ENCODE results near the gene GPC1.
"Not testable (repeated sequence)": the region's sequence is repeated elsewhere in the genome, so short reads cannot be mapped to it uniquely, and the experiment has no call there.

GPC1 gene

GRCh38 chr2:240468303-240469238, 33.1 kb downstream of the GPC1 start:
- no peak for DNase-seq (ENCODE audit: low spot score)

DNA sequence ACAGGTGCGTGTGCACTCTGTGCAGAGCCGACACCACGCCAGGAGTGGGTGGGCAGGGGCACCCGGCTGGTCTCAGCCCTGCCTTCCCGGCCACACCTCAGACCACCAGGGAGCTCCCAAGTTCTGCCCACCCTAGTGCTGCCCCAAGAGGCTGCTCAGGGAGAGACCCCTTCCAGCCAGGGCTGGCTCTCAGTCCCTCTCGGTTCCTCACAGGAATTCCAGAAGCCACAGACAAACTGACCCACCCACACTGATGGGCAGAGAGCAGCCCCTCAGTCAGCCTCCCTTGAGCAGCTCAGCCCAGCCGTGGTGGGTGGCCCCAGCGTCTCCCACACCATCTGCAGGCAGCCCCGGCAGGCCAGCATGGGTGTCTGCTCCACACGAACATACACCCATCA, 33.8 kb downstream of the GPC1 start:
- no peak for DNase-seq (ENCODE audit: low spot score)

DNA sequence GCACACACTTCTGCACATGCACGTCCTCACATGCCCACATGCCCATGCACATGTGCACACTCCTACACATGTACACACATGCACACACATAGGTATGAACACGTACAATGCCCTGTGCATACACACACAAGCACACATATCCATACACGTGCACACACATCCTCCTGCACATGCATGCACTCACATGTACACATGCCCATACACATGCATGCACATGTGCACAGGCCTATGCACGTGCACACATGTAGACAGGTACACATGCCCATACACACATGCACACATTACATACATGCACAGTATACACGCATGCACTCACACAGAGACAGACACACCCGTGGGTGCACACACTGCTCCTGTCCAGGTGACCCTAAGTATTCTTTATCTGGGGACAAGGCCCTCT, 34.3 kb downstream of the GPC1 start:
- no peak for DNase-seq (ENCODE audit: low spot score)

DNA sequence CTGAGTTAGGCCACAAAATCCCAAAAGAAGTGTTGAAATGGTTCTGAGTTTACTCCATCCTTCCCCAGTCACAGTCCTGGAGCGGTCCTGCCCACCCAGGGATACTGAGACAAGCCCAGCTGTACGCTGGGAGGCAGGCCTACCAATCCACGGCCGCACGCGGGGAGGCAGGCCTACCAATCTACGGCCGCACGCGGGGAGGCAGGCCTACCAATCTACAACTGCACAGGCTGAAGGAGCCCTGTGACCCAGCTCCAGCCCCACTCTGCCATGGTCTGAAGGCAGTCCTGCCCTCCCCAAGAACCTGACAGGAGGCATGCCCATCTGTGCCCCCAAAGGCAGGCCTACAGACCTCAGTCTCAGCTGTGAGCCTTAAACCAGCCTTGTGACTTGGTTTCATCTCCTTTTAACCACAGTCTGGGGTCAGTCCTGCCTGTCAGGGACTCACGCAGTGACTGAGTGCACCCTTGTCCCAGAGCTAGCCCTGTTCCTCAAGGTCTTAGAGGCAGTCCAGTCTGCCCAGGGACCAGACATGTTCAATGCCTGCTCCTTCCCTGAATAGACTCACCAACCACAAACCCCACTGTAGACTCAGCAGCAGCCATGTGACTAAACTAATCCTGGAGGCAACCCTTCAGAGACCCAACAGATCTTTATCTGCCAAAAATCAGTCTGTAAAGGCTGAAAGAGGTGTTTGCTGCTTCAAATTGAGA, 36.8 kb downstream of the GPC1 start:
- no peak for DNase-seq (ENCODE audit: low spot score)

- no peak for DNase-seq (ENCODE audit: low spot score)
Observed at GRCh38 chr2:240473211-240473610, 37.7 kb downstream of the GPC1 start.

GRCh38 chr2:240477916-240478315, 42.5 kb downstream of the GPC1 start:
- no peak for DNase-seq (ENCODE audit: low spot score)

DNA sequence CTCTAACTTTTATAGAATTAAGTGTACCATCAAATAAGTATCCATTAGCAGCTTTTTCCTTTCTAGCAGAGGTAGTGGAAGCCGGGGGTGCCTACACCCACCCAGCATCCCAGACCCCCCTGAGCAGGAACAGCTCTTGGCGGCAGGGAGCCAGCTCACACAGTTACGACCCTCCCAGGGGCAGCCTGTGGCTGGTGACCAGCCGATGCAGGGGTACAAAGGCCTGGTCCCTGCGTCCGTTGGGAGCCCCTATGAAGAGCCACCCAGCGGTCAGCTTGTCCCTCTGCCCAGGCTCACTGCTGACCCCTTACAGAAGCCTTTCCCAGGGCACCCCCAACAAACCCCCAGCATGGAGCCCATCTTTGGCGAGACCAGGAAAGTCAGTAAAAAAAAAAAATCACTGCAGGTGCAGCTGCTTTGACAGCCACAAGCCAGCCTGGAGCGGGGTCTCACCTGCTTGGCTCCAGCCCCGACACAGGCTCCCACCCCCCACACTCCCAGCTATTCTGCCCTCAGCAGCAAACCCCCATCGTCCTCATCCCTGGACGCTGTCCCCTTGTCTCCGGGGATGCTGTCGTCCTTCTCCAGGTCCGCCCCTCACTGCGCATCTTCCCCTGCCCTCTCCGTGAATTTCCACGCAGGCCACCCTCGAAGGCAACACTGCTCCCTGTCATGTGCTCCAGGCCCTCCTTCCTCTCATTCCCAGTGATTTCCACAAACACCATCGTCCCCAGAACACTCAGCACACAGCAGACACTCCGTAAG, 43.1 kb downstream of the GPC1 start:
- DNase-seq (ENCODE audit: low spot score) = no peak

GRCh38 chr2:240479111-240479501, 43.6 kb downstream of the GPC1 start:
- no peak for DNase-seq (ENCODE audit: low spot score)

DNA sequence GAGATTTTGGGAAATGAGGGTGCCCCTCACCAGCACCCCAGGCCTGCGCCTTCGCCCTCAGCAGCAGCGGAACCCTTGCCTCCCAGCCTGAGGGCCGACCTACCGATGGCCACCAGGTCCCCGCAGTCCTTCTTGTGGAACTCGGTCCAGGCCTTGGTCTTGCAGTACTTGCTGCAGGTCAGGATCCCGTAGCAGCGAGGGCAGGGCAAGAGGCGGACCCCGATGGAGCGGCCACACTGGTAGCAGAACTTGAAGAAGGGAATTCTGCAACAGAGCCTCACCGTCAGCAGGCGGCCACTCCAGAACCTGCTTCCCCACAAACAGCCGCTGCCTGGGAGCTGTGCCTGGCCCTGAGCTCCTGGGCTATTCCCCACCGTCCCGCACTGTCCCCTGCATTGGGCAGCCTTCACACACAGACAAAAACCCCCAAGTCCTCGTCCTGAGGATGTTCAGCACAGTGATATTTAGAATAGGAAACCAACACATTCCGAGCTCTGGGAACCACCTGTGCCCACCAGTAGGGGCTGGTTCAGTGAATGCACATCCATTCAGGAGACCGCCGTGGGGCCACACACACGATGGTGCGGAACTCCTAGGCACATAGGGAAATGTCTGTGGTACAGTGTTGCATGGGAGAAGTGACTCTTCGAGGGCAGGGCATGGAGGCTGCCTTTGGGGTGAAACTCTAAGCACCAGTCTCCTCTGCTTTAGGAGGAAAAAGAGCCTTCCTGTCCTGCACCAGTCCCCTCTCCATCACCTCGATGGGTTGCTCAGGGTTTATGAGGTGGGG, 45.6 kb downstream of the GPC1 start:
- no peak for DNase-seq (ENCODE audit: low spot score)

DNA sequence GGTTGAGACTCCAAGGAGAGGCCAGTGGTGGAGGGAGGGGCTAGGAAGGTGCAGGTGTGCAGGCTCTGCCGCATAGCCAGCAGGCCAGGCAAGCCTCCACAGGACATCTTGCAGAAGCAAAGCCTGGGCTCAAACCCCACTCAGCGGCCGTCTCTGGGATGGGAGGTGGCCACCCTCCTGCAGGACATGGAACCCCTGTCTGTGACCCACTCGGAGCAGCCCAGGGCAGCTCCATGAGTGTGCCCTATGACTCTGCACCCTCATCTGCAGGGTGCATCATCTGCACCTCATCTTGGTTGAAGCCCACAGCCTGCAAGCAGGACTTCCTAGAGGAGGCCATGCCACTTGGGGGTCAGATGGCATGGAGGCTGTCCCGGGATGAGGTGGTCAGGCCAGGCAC, 46.3 kb downstream of the GPC1 start:
- DNase-seq (ENCODE audit: low spot score) = no peak

DNA sequence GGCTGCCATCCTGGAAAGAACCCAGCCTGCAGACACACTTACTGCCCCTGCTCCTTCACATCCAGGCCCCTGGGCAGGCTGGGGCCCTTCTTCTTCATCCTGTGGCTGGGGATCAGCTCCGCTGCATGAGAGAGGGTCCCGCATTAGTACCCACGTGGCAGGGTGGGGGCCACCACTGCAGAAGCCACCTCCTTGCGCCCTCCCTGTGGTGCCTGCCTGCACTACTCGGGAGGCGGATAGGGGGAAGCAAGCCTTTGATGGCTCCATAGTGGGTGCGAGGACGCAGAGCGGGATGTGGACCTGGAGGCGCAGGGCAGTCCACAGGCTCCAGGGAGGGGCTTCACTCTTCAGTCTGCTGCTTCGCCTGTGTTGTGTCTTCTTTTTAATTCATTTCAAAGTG, 46.7 kb downstream of the GPC1 start:
- no peak for DNase-seq (ENCODE audit: low spot score)

DNA sequence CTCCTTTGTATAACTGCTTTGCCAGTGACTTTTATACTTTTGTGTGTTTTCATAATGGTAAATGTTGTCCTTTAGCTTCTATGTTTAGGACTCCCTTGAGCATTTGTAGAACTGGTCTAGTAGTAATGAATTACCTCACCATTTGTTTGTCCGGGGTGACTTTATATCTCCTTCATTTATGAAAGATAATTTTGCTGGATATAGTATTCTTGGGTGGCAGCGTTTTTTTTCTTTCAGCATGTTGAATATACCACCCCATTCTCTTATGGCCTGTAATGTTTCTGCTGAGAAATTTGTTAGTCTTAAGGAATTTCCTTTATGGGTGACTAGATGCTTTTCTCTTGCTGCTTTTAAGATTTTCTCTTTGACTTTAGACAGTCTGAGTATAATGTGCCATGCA, 56.0 kb downstream of the GPC1 start:
- no peak for DNase-seq (ENCODE audit: low spot score)

DNA sequence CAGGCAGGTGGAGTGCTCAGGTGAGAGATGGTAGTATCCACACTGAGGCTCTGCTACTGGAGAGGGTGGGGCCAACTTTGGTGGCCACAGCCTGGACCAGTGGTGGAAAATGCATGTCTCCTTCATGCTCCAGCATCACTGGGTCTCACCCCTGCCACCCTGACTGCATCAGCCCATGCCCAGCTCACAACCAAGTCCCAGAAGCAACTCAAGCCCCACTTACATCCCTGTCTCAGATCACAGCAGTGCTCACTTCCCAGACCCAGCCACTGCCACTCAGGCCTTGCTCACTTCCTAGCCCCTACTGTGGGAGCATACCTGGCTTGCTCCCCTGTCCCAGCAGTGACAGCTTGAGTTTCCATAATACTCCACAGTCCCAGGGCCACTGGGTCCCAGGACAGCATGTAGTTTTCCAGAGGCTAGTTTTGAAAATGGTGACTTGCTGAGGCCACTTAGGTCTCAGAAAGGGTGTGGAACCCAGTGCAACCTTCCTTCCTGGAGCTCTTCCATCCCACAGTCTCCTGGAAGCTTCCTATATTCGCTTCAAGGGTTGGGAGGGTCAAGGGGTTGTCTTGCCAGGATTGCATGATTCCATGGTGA, 58.8 kb downstream of the GPC1 start:
- DNase-seq (ENCODE audit: low spot score) = no peak

DNA sequence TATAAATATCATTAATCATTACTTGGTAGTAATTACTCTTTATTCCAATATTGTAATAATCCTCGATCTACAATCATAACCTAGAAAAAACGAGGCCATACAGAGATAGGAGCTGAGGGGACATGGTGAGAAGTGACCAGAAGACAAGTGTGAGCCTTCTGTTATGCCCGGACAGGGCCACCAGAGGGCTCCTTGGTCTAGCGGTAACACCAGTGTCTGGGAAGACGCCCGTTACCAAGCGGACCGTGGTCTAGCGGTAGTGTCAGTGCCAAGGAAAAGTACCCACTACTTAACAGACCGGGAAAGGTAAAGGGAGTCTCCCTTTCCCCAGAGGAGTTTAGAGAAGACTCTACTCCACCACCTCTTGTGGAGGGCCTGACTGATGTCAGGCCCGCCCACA, 59.5 kb downstream of the GPC1 start:
- DNase-seq (ENCODE audit: low spot score) = not testable (repeated sequence)

DNA sequence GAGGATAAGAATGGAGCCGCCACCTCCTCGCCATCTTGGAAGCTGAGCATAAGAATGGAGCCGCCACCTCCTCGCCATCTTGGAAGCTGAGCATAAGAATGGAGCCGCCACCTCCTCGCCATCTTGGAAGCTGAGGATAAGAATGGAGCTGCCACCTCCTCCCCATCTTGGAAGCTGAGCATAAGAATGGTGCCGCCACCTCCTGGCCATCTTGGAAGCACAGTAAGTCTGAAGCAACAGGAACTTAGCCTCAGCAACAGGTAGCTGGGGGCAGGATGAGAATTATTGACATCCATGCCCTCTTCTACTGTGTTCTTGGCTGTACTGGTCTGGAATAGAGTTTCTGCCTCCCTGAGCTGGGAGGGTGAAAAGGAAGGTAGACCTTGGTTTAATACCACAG, 61.6 kb downstream of the GPC1 start:
- DNase-seq (ENCODE audit: low spot score) = not testable (repeated sequence)

DNA sequence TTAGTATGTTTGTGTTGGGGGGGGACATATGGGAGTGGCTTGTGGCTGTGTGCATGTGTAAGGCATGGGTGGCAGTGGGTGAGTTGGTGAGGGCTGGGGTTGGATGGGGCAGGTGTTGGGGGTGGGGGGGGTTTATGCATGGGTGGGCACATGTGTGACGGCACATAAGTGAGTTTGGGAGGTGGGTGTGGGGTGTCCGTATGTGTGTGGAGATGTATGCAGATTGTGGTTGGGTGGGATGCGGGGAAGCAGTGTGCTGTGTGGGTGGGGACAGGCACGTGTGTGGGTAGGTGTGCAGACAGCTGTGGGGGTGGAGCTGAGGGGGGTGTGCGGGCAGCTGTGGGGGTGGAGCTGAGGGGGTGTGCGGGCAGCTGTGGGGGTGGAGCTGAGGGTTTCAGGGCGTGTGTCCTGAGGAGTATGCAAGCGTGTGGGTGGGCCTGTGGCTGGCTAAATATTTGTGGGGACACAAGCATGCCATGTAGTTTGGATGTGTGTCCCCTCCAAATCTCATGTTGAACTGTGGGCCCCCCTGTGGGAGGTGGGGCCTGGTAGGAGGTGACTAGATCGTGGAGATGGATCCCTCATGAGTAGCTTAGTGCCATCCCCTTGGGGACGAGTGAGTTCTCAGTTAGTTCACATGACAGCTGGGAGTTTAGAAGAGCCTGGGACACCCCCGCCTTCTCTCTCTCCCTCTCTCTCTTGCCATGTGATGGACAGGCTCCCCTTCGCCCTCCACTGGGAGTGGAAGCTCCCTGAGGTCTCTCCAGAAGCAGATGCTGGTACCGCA, 62.9 kb downstream of the GPC1 start:
- DNase-seq (ENCODE audit: low spot score) = no peak

GRCh38 chr2:240498958-240499260, 63.4 kb downstream of the GPC1 start:
- DNase-seq (ENCODE audit: low spot score) = no peak

DNA sequence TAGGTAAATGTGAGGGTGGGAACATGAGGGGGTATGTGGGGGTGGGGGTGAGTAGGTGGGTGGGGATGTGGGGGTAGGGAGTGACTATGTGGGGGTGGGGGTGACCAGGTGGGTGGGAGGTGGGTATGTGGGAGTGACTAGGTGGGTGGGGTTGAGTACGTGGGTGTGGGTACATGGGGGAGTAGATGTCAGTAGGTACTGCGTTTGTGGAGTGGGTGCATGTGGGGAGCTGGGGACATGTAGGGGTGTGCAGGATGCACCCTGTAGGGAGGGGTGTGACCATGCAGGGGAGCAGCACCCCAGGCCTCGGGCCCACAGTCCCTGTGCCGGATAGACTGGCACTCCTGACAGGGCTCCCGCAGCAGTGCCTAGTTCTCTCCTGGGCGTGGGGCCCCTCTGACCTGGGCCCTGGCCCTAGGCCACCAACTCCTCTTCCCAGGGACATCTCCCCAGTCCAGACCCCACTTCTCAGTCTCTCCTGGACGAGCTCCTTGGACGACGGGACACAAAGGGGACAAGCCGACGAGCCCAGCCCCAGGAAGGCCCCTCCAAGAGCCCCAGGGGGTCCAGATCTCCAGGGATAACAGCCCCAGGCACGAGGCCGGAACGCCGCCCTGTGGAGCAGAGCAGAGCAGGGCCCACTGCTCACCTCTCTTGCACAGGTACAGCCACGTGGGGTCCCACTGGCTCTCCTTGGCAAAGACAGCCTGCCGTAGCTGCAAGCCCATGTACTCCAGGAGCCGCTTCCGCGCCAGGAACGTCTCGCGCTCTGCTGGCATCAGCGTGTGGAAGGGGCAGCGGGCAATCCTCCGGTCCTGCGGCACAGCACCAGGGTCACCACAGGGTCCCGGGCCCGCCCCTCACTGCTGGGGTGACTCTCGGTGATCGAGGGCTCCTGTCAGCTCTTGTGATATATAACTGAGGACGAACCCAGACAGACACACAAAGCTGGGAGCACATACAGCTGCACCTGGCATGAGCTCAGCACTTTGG, 64.1 kb downstream of the GPC1 start:
- no peak for DNase-seq (ENCODE audit: low spot score)

- DNase-seq (ENCODE audit: low spot score) = no peak
Observed at GRCh38 chr2:240500561-240501423, 65.3 kb downstream of the GPC1 start.

All from CD4-positive, alpha-beta T cell treated with Interleukin-15 for 4 hours (primary cell).